ENCODE data around the gene ADGRL2. TPM values are rescaled to one million over a fixed set of nuclear protein-coding genes. Genes with fewer than 3 reads are reported as not detected.

Gene ADGRL2
- total RNA-seq, 4 donors from 2014 or later: 50.7 to 72.4 (median 54.2) TPM

DNA sequence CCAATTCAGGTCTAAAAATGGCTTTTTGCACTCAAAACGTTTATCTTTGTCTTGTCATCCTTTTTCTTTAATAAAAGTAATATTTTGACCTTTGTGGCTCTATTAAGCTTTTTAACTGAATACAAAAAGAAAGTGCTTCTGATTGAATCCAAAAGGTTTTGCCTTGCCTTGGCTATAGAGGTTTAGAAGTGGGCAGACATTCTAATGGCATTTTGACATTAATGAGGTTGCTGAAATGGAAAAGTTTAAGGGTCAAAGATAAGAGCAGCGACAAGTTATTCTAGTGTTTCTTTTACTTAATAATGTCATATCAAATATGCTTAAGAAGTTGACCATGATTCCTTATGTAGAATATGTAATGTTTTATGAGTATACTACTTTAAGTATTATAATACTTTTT lies 120.2 kb downstream of the ADGRL2 start:
- TF ChIP-seq, protein P1, sequence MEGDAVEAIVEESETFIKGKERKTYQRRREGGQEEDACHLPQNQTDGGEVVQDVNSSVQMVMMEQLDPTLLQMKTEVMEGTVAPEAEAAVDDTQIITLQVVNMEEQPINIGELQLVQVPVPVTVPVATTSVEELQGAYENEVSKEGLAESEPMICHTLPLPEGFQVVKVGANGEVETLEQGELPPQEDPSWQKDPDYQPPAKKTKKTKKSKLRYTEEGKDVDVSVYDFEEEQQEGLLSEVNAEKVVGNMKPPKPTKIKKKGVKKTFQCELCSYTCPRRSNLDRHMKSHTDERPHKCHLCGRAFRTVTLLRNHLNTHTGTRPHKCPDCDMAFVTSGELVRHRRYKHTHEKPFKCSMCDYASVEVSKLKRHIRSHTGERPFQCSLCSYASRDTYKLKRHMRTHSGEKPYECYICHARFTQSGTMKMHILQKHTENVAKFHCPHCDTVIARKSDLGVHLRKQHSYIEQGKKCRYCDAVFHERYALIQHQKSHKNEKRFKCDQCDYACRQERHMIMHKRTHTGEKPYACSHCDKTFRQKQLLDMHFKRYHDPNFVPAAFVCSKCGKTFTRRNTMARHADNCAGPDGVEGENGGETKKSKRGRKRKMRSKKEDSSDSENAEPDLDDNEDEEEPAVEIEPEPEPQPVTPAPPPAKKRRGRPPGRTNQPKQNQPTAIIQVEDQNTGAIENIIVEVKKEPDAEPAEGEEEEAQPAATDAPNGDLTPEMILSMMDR (IDR thresholded peaks at IDR 0.05): no peak
- DNase-seq (ENCODE audit: low spot score) (no peak), ATAC-seq (ENCODE audit: low FRiP score) (no peak)

- no peak for ATAC-seq (ENCODE audit: low FRiP score)
- TF ChIP-seq, protein P1 (IDR thresholded peaks at IDR 0.05): no peak
- no peak for DNase-seq (ENCODE audit: low spot score)
Measured at GRCh38 chr1:81921344-81921743, 120.6 kb downstream of the ADGRL2 start.

DNA sequence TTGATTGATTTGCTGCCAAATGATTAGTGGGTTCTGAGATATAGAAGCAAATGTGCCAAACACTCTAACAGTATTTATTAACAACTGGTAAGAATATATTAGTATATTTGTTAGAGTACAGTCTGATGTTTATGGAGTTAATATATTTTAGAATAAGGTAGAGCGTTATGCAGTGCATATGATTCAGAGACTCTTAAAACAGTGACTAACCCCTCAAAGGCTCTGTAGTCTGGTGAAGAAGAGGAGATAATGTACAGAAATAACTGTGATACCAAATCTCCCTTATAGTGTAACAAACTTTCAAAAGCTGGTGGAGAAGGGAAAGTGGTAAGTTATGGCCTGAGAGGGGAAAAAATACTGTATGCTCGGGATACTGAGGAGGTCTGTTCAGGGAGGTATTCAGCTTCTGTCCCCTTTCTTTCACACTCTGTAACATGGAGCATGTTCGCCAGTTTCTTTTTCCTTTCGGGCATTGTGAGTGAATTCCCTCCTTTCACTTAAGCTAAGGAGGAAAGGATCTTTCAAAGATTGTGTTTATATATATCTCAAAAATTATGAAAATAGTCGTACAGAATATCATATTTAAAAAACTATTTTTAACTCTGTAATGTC lies 121.2 kb downstream of the ADGRL2 start:
- ATAC-seq (ENCODE audit: low FRiP score) (no peak), DNase-seq (ENCODE audit: low spot score) (no peak)
- TF ChIP-seq, protein P1 (IDR thresholded peaks at IDR 0.05): no peak

GRCh38 chr1:81922955-81923354 lies 122.2 kb downstream of the ADGRL2 start:
- TF ChIP-seq, protein P1 (IDR thresholded peaks at IDR 0.05): no peak
- ATAC-seq (ENCODE audit: low FRiP score): no peak

GRCh38 chr1:81929106-81929505 lies 128.4 kb downstream of the ADGRL2 start:
- DNase-seq (ENCODE audit: low spot score): no peak
- TF ChIP-seq, protein P1 (IDR thresholded peaks at IDR 0.05): no peak
- no peak for ATAC-seq (ENCODE audit: low FRiP score)

More at GRCh38 chr1:81922955-81923354, 122.2 kb downstream of the ADGRL2 start:
- no peak for DNase-seq (ENCODE audit: low spot score)

DNA sequence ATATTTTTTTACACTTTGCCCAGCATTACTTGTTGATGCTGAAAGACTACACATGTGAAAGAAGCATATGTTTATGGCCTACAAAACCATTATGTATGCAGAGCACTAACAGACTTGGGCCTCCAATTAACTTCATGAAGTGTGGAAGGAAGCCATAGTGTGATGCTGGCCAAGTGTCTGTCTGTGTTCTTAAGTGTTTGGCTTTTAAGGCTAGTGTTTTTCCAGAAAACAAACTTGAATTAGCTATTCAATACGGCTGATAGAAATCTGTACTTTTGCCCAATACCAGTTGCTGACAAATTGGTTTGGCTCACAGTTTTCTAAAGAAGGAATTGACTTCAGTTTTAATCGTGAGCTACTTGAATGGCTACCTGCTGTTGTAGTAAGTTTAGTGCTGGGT lies 136.1 kb downstream of the ADGRL2 start:
- TF ChIP-seq, protein P1 (IDR thresholded peaks at IDR 0.05): no peak
- DNase-seq (ENCODE audit: low spot score) (no peak), ATAC-seq (ENCODE audit: low FRiP score) (no peak)

DNA sequence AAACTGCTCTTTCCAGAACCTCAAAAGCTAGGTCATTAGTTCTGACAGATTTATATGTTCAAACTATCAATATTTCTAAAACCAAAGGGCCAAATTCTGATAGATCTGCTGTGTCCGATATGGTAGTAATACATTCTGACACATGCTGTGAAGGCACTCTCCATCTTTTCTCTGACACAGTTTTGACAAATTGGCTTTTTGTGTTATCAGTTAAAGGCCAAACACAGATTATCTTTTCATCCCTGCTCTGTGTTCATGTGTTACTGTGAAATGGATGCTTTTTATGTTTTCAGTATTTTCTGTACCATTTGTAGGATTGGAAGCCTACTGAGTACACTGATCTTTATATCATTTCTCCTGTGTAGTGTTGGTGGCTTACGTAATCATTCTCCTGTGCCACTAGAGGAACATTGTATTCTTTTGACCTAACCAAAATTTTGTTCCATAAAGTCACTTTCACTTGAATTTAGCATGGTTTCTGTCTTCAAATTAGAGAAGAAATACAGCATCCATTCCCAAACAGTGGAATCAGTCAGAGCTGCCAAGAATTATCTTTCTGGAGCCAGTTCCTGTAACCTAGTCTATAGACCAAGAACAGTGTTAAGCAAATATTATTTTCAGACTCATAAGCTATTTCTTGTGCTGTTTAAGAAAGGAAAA lies 137.2 kb downstream of the ADGRL2 start:
- ATAC-seq (ENCODE audit: low FRiP score) (no peak), DNase-seq (ENCODE audit: low spot score) (no peak)
- TF ChIP-seq, protein P1 (IDR thresholded peaks at IDR 0.05): no peak

Measured in omental fat pad (tissue), 4 donors.